ENCODE measurements around the gene JARID2.

- TF ChIP-seq POLR2A (IDR thresholded peaks at IDR 0.05) (no peak), CTCF (IDR thresholded peaks at IDR 0.05) (no peak)
These were observed 310.8 kb downstream of the JARID2 start for GRCh38 chr6:15556711-15557110.
